Keratinocyte (primary cell): ENCODE data around the gene SNX6. TPM values are rescaled to one million over a fixed set of nuclear protein-coding genes. Genes with fewer than 3 reads are reported as not detected.

Experiments
- DNase-seq: peaks from one replicate; pipeline ENCODE4 v3.0.0-alpha.2; 2011; ENCODE audit warnings: low read depth, missing footprints, low spot score
- FAIRE-seq: peaks from 2 replicates; lab custom pipeline; 2011; peaks lifted over from hg19 to GRCh38; lab: Jason Lieb, UNC
- H2AFZ ChIP-seq: 2 replicates; pipeline ENCODE4 v1.6.0; 2012; ENCODE audit warnings: low read length, control low read depth, inconsistent platforms; ENCODE audit not compliant: control insufficient read depth
- H3K27ac ChIP-seq: 2 replicates; pipeline ENCODE4 v1.5.1; 2011; ENCODE audit warnings: low read length; ENCODE audit not compliant: control insufficient read depth, insufficient read depth
- H3K27me3 ChIP-seq: 3 replicates; pipeline ENCODE4 v1.6.0; 2011; ENCODE audit warnings: low read length; ENCODE audit not compliant: control insufficient read depth, insufficient read depth; ENCODE audit errors: extremely low read depth
- H3K36me3 ChIP-seq, 2 experiments: 2 replicates in 1 of 2; 3 replicates in 1 of 2; pipeline ENCODE4 v1.5.1; 2011; ENCODE audit warnings: low read length in 2 of 2, mild to moderate bottlenecking in 1 of 2; ENCODE audit not compliant: control insufficient read depth in 2 of 2, insufficient read depth in 2 of 2; ENCODE audit errors: extremely low read depth in 1 of 2
- H3K4me1 ChIP-seq: 3 replicates; pipeline ENCODE4 v1.5.1; 2011; ENCODE audit warnings: low read length; ENCODE audit not compliant: control insufficient read depth, insufficient read depth; ENCODE audit errors: extremely low read depth
- H3K4me2 ChIP-seq: 3 replicates; pipeline ENCODE4 v1.6.0; 2011; ENCODE audit warnings: low read depth, low read length; ENCODE audit not compliant: control insufficient read depth, insufficient read depth; ENCODE audit errors: extremely low read depth
- H3K4me3 ChIP-seq, 3 experiments: fragments of 200-600 bp in 1 of 3; sonication (generic) in 1 of 3; 2 replicates in 2 of 3; 3 replicates in 1 of 3; pipeline ENCODE4 v1.5.1; 2011 to 2016; ENCODE audit warnings: low read length in 3 of 3, mild to moderate bottlenecking in 3 of 3, control low read depth in 2 of 3, inconsistent platforms in 1 of 3, low read depth in 1 of 3, mixed read lengths in 1 of 3, mixed run types in 1 of 3, moderate library complexity in 1 of 3; ENCODE audit not compliant: control insufficient read depth in 2 of 3, insufficient read depth in 2 of 3; ENCODE audit errors: extremely low read depth in 1 of 3
- H3K79me2 ChIP-seq: 2 replicates; pipeline ENCODE4 v1.6.0; 2012; ENCODE audit warnings: low read length; ENCODE audit not compliant: control insufficient read depth, insufficient read depth
- H3K9ac ChIP-seq: 3 replicates; pipeline ENCODE4 v1.6.0; 2011; ENCODE audit warnings: low read length; ENCODE audit not compliant: control insufficient read depth, insufficient read depth; ENCODE audit errors: extremely low read depth
- H3K9me1 ChIP-seq: 3 replicates; pipeline ENCODE4 v1.6.0; 2011; ENCODE audit warnings: low read length; ENCODE audit not compliant: control insufficient read depth, insufficient read depth; ENCODE audit errors: extremely low read depth
- H3K9me3 ChIP-seq: 2 replicates; pipeline ENCODE4 v1.5.1; 2012; ENCODE audit warnings: low read depth, low read length; ENCODE audit not compliant: control insufficient read depth
- H4K20me1 ChIP-seq: 3 replicates; pipeline ENCODE4 v1.6.0; 2011; ENCODE audit warnings: low read length; ENCODE audit not compliant: control insufficient read depth, insufficient read depth; ENCODE audit errors: extremely low read depth
- EZH2 ChIP-seq: IDR thresholded peaks from one replicate; pipeline ENCODE4 v1.6.1; 2012; ENCODE audit warnings: inconsistent platforms, mild to moderate bottlenecking, low read length, moderate library complexity
- dilution Hi-C: fragments of 300-500 bp; cut with MboI; formaldehyde crosslinking; loops from one replicate; pipeline ENCODE4 v1.7.0; 2020; ENCODE audit warnings: low sequenced_read_pairs; ENCODE audit not compliant: extremely low pct_ligation_motif_present
- polyA plus RNA-seq, 5 experiments: library from polyadenylated mRNA; depleted of rRNA in 3 of 5; stranded (reverse) in 3 of 5; stranded (forward) in 1 of 5; unstranded in 1 of 5; fragments of >200 nt; gene quantifications; 1 replicate in 1 of 5; 2 replicates in 3 of 5; 3 replicates in 1 of 5; pipeline versions ENCODE4 v1.2.1 to v1.2.3, GENCODE V29; 2011 to 2012; ENCODE audit warnings: missing spikeins in 2 of 5, low read depth in 1 of 5, low replicate concordance in 1 of 5
- TF ChIP-seq, protein P1 (sequence below), 3 experiments: IDR thresholded peaks in 1 of 3; conservative IDR thresholded peaks in 1 of 3; optimal IDR thresholded peaks in 1 of 3; 2 replicates in 2 of 3; 3 replicates in 1 of 3; pipeline versions ENCODE3 to v1.5.1; 2011; ENCODE audit warnings: low read length in 3 of 3, mild to moderate bottlenecking in 3 of 3, moderate library complexity in 2 of 3, control low read depth in 1 of 3, inconsistent platforms in 1 of 3; ENCODE audit not compliant: insufficient read depth in 2 of 3; ENCODE audit errors: extremely low read depth in 1 of 3

Gene SNX6
- polyA plus RNA-seq, 1 donor (not counting 4 experiments of a cell fraction or from before 2014, with no cell fraction given), result 137 TPM

DNA sequence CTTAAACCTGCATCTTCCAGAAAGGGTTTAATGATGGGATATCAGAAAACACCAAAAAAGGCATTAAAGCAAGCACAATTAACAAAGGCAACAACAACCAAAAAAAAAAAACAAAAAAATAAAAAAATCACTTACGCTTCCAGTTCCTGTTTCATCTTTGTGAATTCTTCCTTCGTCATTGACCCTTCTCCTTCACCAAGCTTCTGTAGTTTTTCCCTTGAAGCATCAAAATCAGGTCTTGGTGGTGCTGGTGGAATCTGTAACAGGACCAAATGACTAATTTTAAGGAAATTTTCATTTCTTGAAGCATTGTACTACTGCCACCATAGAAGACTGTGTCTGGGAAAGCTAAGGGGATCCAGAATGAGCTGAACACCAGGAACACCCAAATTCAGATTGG lies 24.5 kb downstream of the SNX6 start:
- H3K9me3 ChIP-seq, result no peaks in the 10 kb centered on the region
- H3K36me3 ChIP-seq, result peaks cover 19 to 28% of the 10 kb centered on the region in 2 experiments
- no peak overlapping the region for H2AFZ ChIP-seq
- no peaks in the 10 kb centered on the region for H3K27me3 ChIP-seq
- no peak overlapping the region for H3K9ac ChIP-seq
- no peaks in the 10 kb centered on the region for H3K79me2 ChIP-seq
- H3K9me1 ChIP-seq, result no peaks in the 10 kb centered on the region
- TF ChIP-seq, protein P1, sequence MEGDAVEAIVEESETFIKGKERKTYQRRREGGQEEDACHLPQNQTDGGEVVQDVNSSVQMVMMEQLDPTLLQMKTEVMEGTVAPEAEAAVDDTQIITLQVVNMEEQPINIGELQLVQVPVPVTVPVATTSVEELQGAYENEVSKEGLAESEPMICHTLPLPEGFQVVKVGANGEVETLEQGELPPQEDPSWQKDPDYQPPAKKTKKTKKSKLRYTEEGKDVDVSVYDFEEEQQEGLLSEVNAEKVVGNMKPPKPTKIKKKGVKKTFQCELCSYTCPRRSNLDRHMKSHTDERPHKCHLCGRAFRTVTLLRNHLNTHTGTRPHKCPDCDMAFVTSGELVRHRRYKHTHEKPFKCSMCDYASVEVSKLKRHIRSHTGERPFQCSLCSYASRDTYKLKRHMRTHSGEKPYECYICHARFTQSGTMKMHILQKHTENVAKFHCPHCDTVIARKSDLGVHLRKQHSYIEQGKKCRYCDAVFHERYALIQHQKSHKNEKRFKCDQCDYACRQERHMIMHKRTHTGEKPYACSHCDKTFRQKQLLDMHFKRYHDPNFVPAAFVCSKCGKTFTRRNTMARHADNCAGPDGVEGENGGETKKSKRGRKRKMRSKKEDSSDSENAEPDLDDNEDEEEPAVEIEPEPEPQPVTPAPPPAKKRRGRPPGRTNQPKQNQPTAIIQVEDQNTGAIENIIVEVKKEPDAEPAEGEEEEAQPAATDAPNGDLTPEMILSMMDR (optimal IDR thresholded peaks at IDR 0.05 in 1 of 3, IDR thresholded peaks at IDR 0.05 in 1 of 3, conservative IDR thresholded peaks at IDR 0.05 in 1 of 3; ENCODE audit: extremely low read depth in 1 of 3, insufficient read depth in 2 of 3, low read length in 3 of 3), result no peak
- no peak for TF ChIP-seq EZH2
- H3K27ac ChIP-seq, result no peak overlapping the region
- FAIRE-seq (no peak), DNase-seq (no peak)
- no peak overlapping the region for H3K4me2 ChIP-seq
- H3K4me3 ChIP-seq, result no peak overlapping the region
- dilution Hi-C loops, result no loop called here
- H4K20me1 ChIP-seq, result no peaks in the 10 kb centered on the region
- H3K4me1 ChIP-seq, result no peaks in the 10 kb centered on the region

DNA sequence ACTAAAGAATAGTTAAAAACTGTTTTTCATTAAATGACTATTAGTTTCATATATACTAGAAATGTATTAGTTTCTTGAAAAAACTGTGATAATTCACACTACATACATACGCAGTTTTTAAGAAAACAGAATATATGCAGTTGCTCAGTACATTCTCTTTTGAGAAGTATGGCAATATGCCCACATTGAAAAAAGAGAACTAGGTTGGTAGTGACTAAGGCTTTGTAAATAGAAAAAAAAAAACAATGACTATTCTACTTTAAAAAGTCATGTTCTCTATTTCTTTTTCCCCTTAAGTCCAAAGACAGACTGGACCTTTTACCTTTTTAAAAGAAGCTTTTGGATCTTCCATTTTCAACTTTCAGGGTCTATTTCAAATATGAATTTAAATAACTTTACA lies 25.0 kb downstream of the SNX6 start:
- dilution Hi-C loops, result no loop called here
- Histone ChIP-seq H3K27ac (no peak overlapping the region), H3K4me3 (no peak overlapping the region), H3K4me1 (no peaks in the 10 kb centered on the region), H3K4me2 (no peak overlapping the region), H2AFZ (no peak overlapping the region), H3K27me3 (no peaks in the 10 kb centered on the region), H3K9me3 (no peaks in the 10 kb centered on the region), H4K20me1 (no peaks in the 10 kb centered on the region), H3K79me2 (no peaks in the 10 kb centered on the region), H3K9ac (no peak overlapping the region), H3K36me3 (peaks cover 17 to 29% of the 10 kb centered on the region in 2 experiments), H3K9me1 (no peaks in the 10 kb centered on the region)
- no peak for FAIRE-seq
- TF ChIP-seq, protein P1 (optimal IDR thresholded peaks at IDR 0.05 in 1 of 3, IDR thresholded peaks at IDR 0.05 in 1 of 3, conservative IDR thresholded peaks at IDR 0.05 in 1 of 3; ENCODE audit: extremely low read depth in 1 of 3, insufficient read depth in 2 of 3, low read length in 3 of 3), result no peak
- TF ChIP-seq EZH2, result no peak
- no peak for DNase-seq
